Measurements from ENCODE around the gene EML6.

- TF ChIP-seq EP300 (IDR thresholded peaks at IDR 0.05; ENCODE audit: borderline replicate concordance in 1 of 2, low read depth in 1 of 2, low read length in 1 of 2): no peak
- TF ChIP-seq RFX5 (IDR thresholded peaks at IDR 0.05; ENCODE audit: low read length): no peak
- TF ChIP-seq, protein P1, sequence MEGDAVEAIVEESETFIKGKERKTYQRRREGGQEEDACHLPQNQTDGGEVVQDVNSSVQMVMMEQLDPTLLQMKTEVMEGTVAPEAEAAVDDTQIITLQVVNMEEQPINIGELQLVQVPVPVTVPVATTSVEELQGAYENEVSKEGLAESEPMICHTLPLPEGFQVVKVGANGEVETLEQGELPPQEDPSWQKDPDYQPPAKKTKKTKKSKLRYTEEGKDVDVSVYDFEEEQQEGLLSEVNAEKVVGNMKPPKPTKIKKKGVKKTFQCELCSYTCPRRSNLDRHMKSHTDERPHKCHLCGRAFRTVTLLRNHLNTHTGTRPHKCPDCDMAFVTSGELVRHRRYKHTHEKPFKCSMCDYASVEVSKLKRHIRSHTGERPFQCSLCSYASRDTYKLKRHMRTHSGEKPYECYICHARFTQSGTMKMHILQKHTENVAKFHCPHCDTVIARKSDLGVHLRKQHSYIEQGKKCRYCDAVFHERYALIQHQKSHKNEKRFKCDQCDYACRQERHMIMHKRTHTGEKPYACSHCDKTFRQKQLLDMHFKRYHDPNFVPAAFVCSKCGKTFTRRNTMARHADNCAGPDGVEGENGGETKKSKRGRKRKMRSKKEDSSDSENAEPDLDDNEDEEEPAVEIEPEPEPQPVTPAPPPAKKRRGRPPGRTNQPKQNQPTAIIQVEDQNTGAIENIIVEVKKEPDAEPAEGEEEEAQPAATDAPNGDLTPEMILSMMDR (IDR thresholded peaks at IDR 0.05): no peak
- TF ChIP-seq, protein P2, sequence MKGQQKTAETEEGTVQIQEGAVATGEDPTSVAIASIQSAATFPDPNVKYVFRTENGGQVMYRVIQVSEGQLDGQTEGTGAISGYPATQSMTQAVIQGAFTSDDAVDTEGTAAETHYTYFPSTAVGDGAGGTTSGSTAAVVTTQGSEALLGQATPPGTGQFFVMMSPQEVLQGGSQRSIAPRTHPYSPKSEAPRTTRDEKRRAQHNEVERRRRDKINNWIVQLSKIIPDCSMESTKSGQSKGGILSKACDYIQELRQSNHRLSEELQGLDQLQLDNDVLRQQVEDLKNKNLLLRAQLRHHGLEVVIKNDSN (IDR thresholded peaks at IDR 0.05; ENCODE audit: borderline replicate concordance, low read depth): no peak
- TF ChIP-seq USF2 (IDR thresholded peaks at IDR 0.05; ENCODE audit: borderline replicate concordance, low read depth, low read length): no peak
Measured at GRCh38 chr2:54941248-54941984, 218.0 kb downstream of the EML6 start.

All from SK-N-SH (cell line).